Suprapubic skin (tissue), 4 donors: ENCODE results near the gene SKI. TPM values are rescaled to one million over a fixed set of nuclear protein-coding genes. Genes with fewer than 3 reads are reported as not detected.

Experiments
- DNase-seq, 2 donors: peaks; one replicate each; pipeline ENCODE4 v3.0.0-alpha.2; 2019; ENCODE audit warnings: low spot score in 2 of 2
- H3K27ac ChIP-seq: fragments of 200-600 bp; sonication (generic); one replicate; pipeline ENCODE4 v1.5.1; 2019
- H3K27me3 ChIP-seq: fragments of 200-600 bp; sonication (generic); one replicate; pipeline ENCODE4 v1.5.1; 2019
- H3K36me3 ChIP-seq: fragments of 200-600 bp; sonication (generic); one replicate; pipeline ENCODE4 v1.5.1; 2019
- H3K4me1 ChIP-seq: fragments of 200-600 bp; sonication (generic); one replicate; pipeline ENCODE4 v1.5.1; 2019
- H3K4me3 ChIP-seq: fragments of 200-600 bp; sonication (generic); one replicate; pipeline ENCODE4 v1.5.1; 2019; ENCODE audit warnings: mild to moderate bottlenecking
- H3K9me3 ChIP-seq: fragments of 200-600 bp; sonication (generic); one replicate; pipeline ENCODE4 v1.5.1; 2019
- CTCF ChIP-seq, 2 donors: fragments of 200-600 bp in 1 of 2; fragments of 450-650 bp in 1 of 2; sonication (generic) in 1 of 2; IDR thresholded peaks; one replicate each; pipeline ENCODE4 v1.5.1; 2016 to 2019; ENCODE audit warnings: antibody characterized with exemption in 2 of 2, mild to moderate bottlenecking in 1 of 2, moderate library complexity in 1 of 2
- EP300 ChIP-seq: sonication (generic); formaldehyde crosslinking; IDR thresholded peaks from one replicate; pipeline ENCODE4 v1.6.1; 2017; ENCODE audit warnings: antibody characterized with exemption
- POLR2A ChIP-seq, 2 donors: fragments of 450-650 bp; IDR thresholded peaks; one replicate each; pipeline ENCODE4 v1.6.1; 2017; ENCODE audit warnings: antibody characterized with exemption in 2 of 2, mild to moderate bottlenecking in 2 of 2, moderate library complexity in 2 of 2
- POLR2AphosphoS5 ChIP-seq, 3 donors: sonication (generic); formaldehyde crosslinking; IDR thresholded peaks; one replicate each; pipeline ENCODE4 v1.6.1; 2017; ENCODE audit warnings: antibody characterized with exemption in 3 of 3
- WGBS: methylation state at CpG from one replicate; pipeline ENCODE4 v1.1.5; 2018; 5-methylcytosine and 5-hydroxymethylcytosine counted together
- total RNA-seq, 4 donors: library from RNA; depleted of rRNA; stranded (reverse); fragments of >200 nt; gene quantifications; one replicate each; pipeline ENCODE4 v1.1.0, GENCODE V29; 2016

SKI gene
- total RNA-seq, 4 donors from 2014 or later = 51.8 to 91.2 (median 68.1) TPM

GRCh38 chr1:2304282-2304681, 76.2 kb downstream of the SKI start:
- DNase-seq = no peak
- peaks cover 61% of the 10 kb centered on the region for H3K36me3 ChIP-seq
- no peaks in the 10 kb centered on the region for H3K9me3 ChIP-seq
- no peak overlapping the region for H3K27ac ChIP-seq
- H3K27me3 ChIP-seq = no peaks in the 10 kb centered on the region
- H3K4me3 ChIP-seq = no peak overlapping the region
- peaks cover 60% of the 10 kb centered on the region for H3K4me1 ChIP-seq
- WGBS = 89% methylated on average over 19 of the region's 22 CpGs
- TF ChIP-seq POLR2AphosphoS5 (IDR thresholded peaks at IDR 0.05) (no peak), EP300 (no peak), CTCF (IDR thresholded peaks at IDR 0.05) (no peak)

- DNase-seq = no peak
- Histone ChIP-seq H3K4me3 (no peak overlapping the region), H3K9me3 (no peaks in the 10 kb centered on the region), H3K36me3 (peaks cover 61% of the 10 kb centered on the region), H3K27ac (no peak overlapping the region), H3K27me3 (no peaks in the 10 kb centered on the region), H3K4me1 (peaks cover 51% of the 10 kb centered on the region)
- WGBS = 96% methylated on average over 10 of the region's 49 CpGs
- TF ChIP-seq POLR2AphosphoS5 (IDR thresholded peaks at IDR 0.05) (no peak), EP300 (no peak), POLR2A (IDR thresholded peaks at IDR 0.05) (no peak), CTCF (IDR thresholded peaks at IDR 0.05) (no peak)
Observed at GRCh38 chr1:2304921-2305681, 77.0 kb downstream of the SKI start.

- Histone ChIP-seq H3K36me3 (peaks cover 63% of the 10 kb centered on the region), H3K4me1 (peaks cover 50% of the 10 kb centered on the region), H3K9me3 (no peaks in the 10 kb centered on the region), H3K27ac (no peak overlapping the region), H3K27me3 (no peaks in the 10 kb centered on the region), H3K4me3 (no peak overlapping the region)
- no peak for DNase-seq
- no peak for TF ChIP-seq POLR2A (IDR thresholded peaks at IDR 0.05)
- TF ChIP-seq EP300 = no peak
- no peak for TF ChIP-seq CTCF (IDR thresholded peaks at IDR 0.05)
- WGBS = 91% methylated on average over 53 of the region's 81 CpGs
Observed at GRCh38 chr1:2306151-2306978, 78.2 kb downstream of the SKI start.

DNA sequence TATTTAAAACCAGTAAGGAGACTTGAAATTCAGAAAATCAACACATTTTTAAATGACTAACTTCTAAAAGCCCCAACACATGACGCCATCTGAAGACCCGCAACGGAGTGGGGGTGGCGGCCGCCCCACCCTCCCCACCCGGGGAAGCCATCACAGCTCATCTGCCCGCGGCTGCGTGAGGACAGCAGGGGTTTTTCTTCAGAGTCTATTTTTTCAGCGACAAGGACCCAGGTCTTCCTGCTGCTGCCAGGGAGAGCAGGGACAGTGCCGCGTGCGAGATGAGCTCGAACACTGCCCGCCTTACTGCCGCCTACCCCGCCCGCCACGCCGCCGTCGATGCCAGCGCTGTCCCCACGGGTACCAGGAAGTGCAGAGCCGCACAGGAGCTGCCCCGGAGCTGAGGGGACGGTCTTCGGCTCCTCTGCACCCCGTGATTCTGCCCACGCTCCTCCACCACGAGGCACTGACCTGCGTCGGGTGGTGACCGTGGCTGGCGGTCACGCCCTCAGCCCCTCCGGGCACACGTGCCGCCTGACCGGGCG, 79.0 kb downstream of the SKI start:
- Histone ChIP-seq H3K4me1 (peaks cover 50% of the 10 kb centered on the region), H3K36me3 (peaks cover 63% of the 10 kb centered on the region), H3K4me3 (no peak overlapping the region), H3K27me3 (no peaks in the 10 kb centered on the region), H3K9me3 (no peaks in the 10 kb centered on the region), H3K27ac (no peak overlapping the region)
- DNase-seq = no peak
- WGBS = 93% methylated on average over 39 of the region's 41 CpGs
- TF ChIP-seq CTCF (IDR thresholded peaks at IDR 0.05) (no peak), POLR2A (IDR thresholded peaks at IDR 0.05) (no peak), EP300 (no peak), POLR2AphosphoS5 (IDR thresholded peaks at IDR 0.05) (no peak)

GRCh38 chr1:2307972-2308371, 79.9 kb downstream of the SKI start:
- H3K4me3 ChIP-seq = no peak overlapping the region
- DNase-seq = no peak
- H3K27me3 ChIP-seq = no peaks in the 10 kb centered on the region
- TF ChIP-seq POLR2A (IDR thresholded peaks at IDR 0.05) (no peak), EP300 (no peak), POLR2AphosphoS5 (IDR thresholded peaks at IDR 0.05) (no peak), CTCF (IDR thresholded peaks at IDR 0.05) (no peak)
- H3K36me3 ChIP-seq = peaks cover 63% of the 10 kb centered on the region
- H3K27ac ChIP-seq = no peak overlapping the region
- no peaks in the 10 kb centered on the region for H3K9me3 ChIP-seq
- H3K4me1 ChIP-seq = peaks cover 50% of the 10 kb centered on the region
- WGBS = 90% methylated on average over 15 of the region's 15 CpGs
